IMR-90 (cell line): Measurements from ENCODE around the gene IKBKE. TPM values are rescaled to one million over a fixed set of nuclear protein-coding genes. Genes with fewer than 3 reads are reported as not detected.

ENCODE experiments used
- ATAC-seq: fragments of 200-7000 bp; cut with Tn5 transposase; 2 replicates; pipeline ENCODE4 v1.9.1; 2020; ENCODE audit warnings: low read depth, mild to moderate bottlenecking, moderate library complexity
- BruUV-seq: library from RNA; stranded (reverse); fragments of 400-500 nt; replicated peaks from 2 replicates; lab custom pipeline; 2021; lab: Mats Ljungman, UMichigan
- CTCF ChIA-PET: fragments of 300-600 bp; formaldehyde crosslinking; extraction: SDS; loops from one replicate; lab custom pipeline; 2021; ENCODE audit warnings: antibody characterized with exemption; lab: Yijun Ruan, JAX
- POLR2A ChIA-PET: fragments of 300-600 bp; sonication (Branson Sonifier 250); formaldehyde crosslinking; loops from one replicate; lab custom pipeline; 2022; ENCODE audit warnings: antibody characterized with exemption; ENCODE audit not compliant: unreplicated experiment; lab: Charles Lee
- DNase-seq: peaks from one replicate; pipeline ENCODE4 v3.0.0; 2013
- H2AFZ ChIP-seq: replicated peaks from 2 replicates; pipeline ENCODE3; 2013; ENCODE audit warnings: low read length, mild to moderate bottlenecking; ENCODE audit not compliant: poor library complexity
- H2AK5ac ChIP-seq: 2 replicates; pipeline ENCODE4 v1.6.1; 2013; ENCODE audit warnings: low read depth, low read length, inconsistent platforms
- H2AK9ac ChIP-seq: replicated peaks from 2 replicates; pipeline ENCODE3; 2013; ENCODE audit warnings: mild to moderate bottlenecking, low read depth, low read length, moderate library complexity; ENCODE audit not compliant: poor library complexity
- H2BK120ac ChIP-seq: 2 replicates; pipeline ENCODE4 v1.6.1; 2013; ENCODE audit warnings: low read depth, low read length, inconsistent platforms
- H2BK15ac ChIP-seq: 3 replicates; pipeline ENCODE4 v1.6.1; 2013; ENCODE audit warnings: low read depth, low read length, inconsistent platforms
- H2BK20ac ChIP-seq: 2 replicates; pipeline ENCODE4 v1.6.1; 2013; ENCODE audit warnings: low read depth, mild to moderate bottlenecking, inconsistent platforms, low read length, moderate library complexity
- H2BK5ac ChIP-seq: 2 replicates; pipeline ENCODE4 v1.6.1; 2013; ENCODE audit warnings: mild to moderate bottlenecking, low read depth, low read length, inconsistent platforms; ENCODE audit not compliant: poor library complexity, severe bottlenecking
- H3K14ac ChIP-seq: replicated peaks from 2 replicates; pipeline ENCODE4 v1.6.1; 2013; ENCODE audit warnings: low read depth, low read length, inconsistent platforms
- H3K18ac ChIP-seq: 2 replicates; pipeline ENCODE4 v1.6.1; 2013; ENCODE audit warnings: low read depth, low read length, control low read depth
- H3K23ac ChIP-seq: 2 replicates; pipeline ENCODE4 v1.6.1; 2013; ENCODE audit warnings: low read depth, low read length, inconsistent platforms
- H3K27ac ChIP-seq: 2 replicates; pipeline ENCODE4 v1.5.1; 2013; ENCODE audit warnings: mild to moderate bottlenecking, control low read depth, low read length; ENCODE audit not compliant: insufficient read depth
- H3K27me3 ChIP-seq: 2 replicates; pipeline ENCODE4 v1.6.1; 2013; ENCODE audit warnings: low read length; ENCODE audit not compliant: control insufficient read depth, insufficient read depth
- H3K36me3 ChIP-seq: 2 replicates; pipeline ENCODE4 v1.6.1; 2013; ENCODE audit warnings: low read length, mixed read lengths; ENCODE audit not compliant: control insufficient read depth, insufficient read depth
- H3K4ac ChIP-seq: 2 replicates; pipeline ENCODE4 v1.6.1; 2013; ENCODE audit warnings: low read depth, low read length, inconsistent platforms
- H3K4me1 ChIP-seq: 2 replicates; pipeline ENCODE4 v1.6.1; 2013; ENCODE audit warnings: low read length, mixed read lengths; ENCODE audit not compliant: control insufficient read depth, insufficient read depth
- H3K4me2 ChIP-seq: 2 replicates; pipeline ENCODE4 v1.6.1; 2013; ENCODE audit warnings: low read depth, mild to moderate bottlenecking, control low read depth, low read length, moderate library complexity
- H3K4me3 ChIP-seq: 2 replicates; pipeline ENCODE4 v1.5.1; 2013; ENCODE audit warnings: low read depth, mild to moderate bottlenecking, control low read depth, low read length, moderate library complexity; ENCODE audit not compliant: insufficient read depth
- H3K56ac ChIP-seq: 2 replicates; pipeline ENCODE4 v1.6.1; 2013; ENCODE audit warnings: low read length, inconsistent platforms; ENCODE audit not compliant: insufficient read depth; ENCODE audit errors: extremely low read depth
- H3K79me1 ChIP-seq, 2 experiments: 2 replicates each; pipeline ENCODE4 v1.6.1; 2013; ENCODE audit warnings: low read length in 2 of 2, inconsistent platforms in 1 of 2, low read depth in 1 of 2
- H3K9ac ChIP-seq: 2 replicates; pipeline ENCODE4 v1.6.1; 2013; ENCODE audit warnings: low read depth, low read length, control low read depth
- H3K9me1 ChIP-seq: 2 replicates; pipeline ENCODE4 v1.6.1; 2013; ENCODE audit warnings: low read length, inconsistent platforms; ENCODE audit not compliant: insufficient read depth
- H3K9me3 ChIP-seq: 2 replicates; pipeline ENCODE4 v1.6.1; 2013; ENCODE audit warnings: low read length; ENCODE audit not compliant: control insufficient read depth, insufficient read depth
- H4K20me1 ChIP-seq: 2 replicates; pipeline ENCODE4 v1.6.1; 2013; ENCODE audit warnings: low read length, inconsistent platforms; ENCODE audit not compliant: insufficient read depth
- H4K5ac ChIP-seq: 2 replicates; pipeline ENCODE4 v1.6.1; 2013; ENCODE audit warnings: mild to moderate bottlenecking, low read depth, low read length, control low read depth
- H4K8ac ChIP-seq, 2 experiments: 2 replicates each; pipeline ENCODE4 v1.6.1; 2013; ENCODE audit warnings: low read depth in 2 of 2, low read length in 2 of 2, control low read depth in 1 of 2, inconsistent platforms in 1 of 2
- H4K91ac ChIP-seq: 2 replicates; pipeline ENCODE4 v1.6.1; 2013; ENCODE audit warnings: low read depth, low read length, inconsistent platforms; ENCODE audit not compliant: insufficient read depth
- CEBPB ChIP-seq: IDR thresholded peaks from 2 replicates; pipeline ENCODE4 v1.6.1; 2012; ENCODE audit warnings: low read depth, low read length, improper control_type of control experiment
- FOS ChIP-seq: fragments of 150-350 bp; IDR thresholded peaks from 2 replicates; pipeline ENCODE4 v1.6.1; 2016; ENCODE audit warnings: low read depth, low read length
- MAFK ChIP-seq: IDR thresholded peaks from 2 replicates; pipeline ENCODE4 v1.6.1; 2012; ENCODE audit warnings: low read depth, low read length, improper control_type of control experiment
- NFE2L2 ChIP-seq: fragments of 150-350 bp; IDR thresholded peaks from 2 replicates; pipeline ENCODE4 v1.6.1; 2016; ENCODE audit warnings: low read depth, mild to moderate bottlenecking, low read length
- POLR2A ChIP-seq: IDR thresholded peaks from 2 replicates; pipeline ENCODE4 v1.6.1; 2012; ENCODE audit warnings: mild to moderate bottlenecking, low read depth, low read length
- RCOR1 ChIP-seq: IDR thresholded peaks from 2 replicates; pipeline ENCODE4 v1.6.1; 2012; ENCODE audit warnings: mild to moderate bottlenecking, low read length, improper control_type of control experiment; ENCODE audit not compliant: insufficient replicate concordance
- WGBS, 2 experiments: methylation state at CpG; one replicate each; pipeline versions ENCODE4 v1.1.5 to v1.1.7; 2013; ENCODE audit warnings: missing lambda C conversion rate in 2 of 2; ENCODE audit not compliant: insufficient read length in 1 of 2; ENCODE audit errors: extremely low coverage in 2 of 2; 5-methylcytosine and 5-hydroxymethylcytosine counted together
- dilution Hi-C: fragments of 300-500 bp; cut with HindIII; formaldehyde crosslinking; loops from one replicate; pipeline ENCODE4 v1.14.3; 2018; ENCODE audit warnings: low sequenced_read_pairs; ENCODE audit not compliant: unreplicated experiment
- in situ Hi-C: fragments of 300-500 bp; cut with MboI; formaldehyde crosslinking; loops from 3 replicates; pipeline ENCODE4 v1.14.3; 2019; ENCODE audit warnings: low sequenced_read_pairs, inconsistent platforms, mixed read lengths
- intact Hi-C: fragments of 100-400 bp; cut with micrococcal nuclease; formaldehyde crosslinking; loops from 2 replicates; pipeline ENCODE4 v1.10.0; 2022
- polyA plus RNA-seq, 3 experiments: library from polyadenylated mRNA; depleted of rRNA; stranded (reverse); fragments of >200 nt; gene quantifications; 2 replicates each; pipeline ENCODE4 v1.2.3, GENCODE V29; 2012; ENCODE audit warnings: low replicate concordance in 1 of 3
- total RNA-seq: library from RNA; depleted of rRNA; stranded (reverse); fragments of >200 nt; gene quantifications from 2 replicates; pipeline ENCODE4 v1.2.3, GENCODE V29; 2012
- TF ChIP-seq, protein P1 (sequence below): fragments of 150-350 bp; IDR thresholded peaks from 2 replicates; pipeline ENCODE4 v1.6.1; 2017; ENCODE audit warnings: mild to moderate bottlenecking, antibody characterized with exemption, low read length, low read depth
- TF ChIP-seq, protein P2 (sequence below): fragments of 150-350 bp; IDR thresholded peaks from 2 replicates; pipeline ENCODE4 v1.6.1; 2016; ENCODE audit warnings: low read depth, mild to moderate bottlenecking, low read length, moderate library complexity, borderline replicate concordance

IKBKE gene
- total and polyA plus RNA-seq, 2 of the 4 experiments (the other 2 are of a cell fraction) = 20.3 to 24.0 TPM

DNA sequence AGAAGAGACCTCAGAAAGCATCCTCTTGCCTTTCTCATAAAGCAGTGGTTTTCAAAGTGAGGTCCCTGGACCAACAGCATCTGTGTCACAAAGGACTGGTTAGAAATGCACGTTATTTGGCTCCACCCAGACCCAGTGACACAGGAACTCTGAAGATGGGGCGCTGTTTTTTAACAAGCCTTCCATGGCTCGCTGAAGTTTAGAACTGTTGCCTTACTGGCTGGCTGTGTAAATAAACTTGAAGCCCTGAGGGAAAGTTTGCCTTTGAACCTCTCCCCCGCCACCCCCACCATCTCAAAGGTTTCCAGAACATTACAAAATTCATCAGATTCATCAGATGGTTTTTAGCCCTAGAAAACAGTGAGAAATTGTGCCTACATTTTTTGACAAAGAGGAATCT lies 21.8 kb upstream of the IKBKE start:
- no peaks in the 10 kb centered on the region for H3K9me3 ChIP-seq

More for the DNA sequence above, 21.8 kb upstream of the IKBKE start:
- H3K9ac ChIP-seq = no peak overlapping the region
- peaks cover 53% of the 10 kb centered on the region for H3K36me3 ChIP-seq
- peaks cover 16% of the 10 kb centered on the region for H3K9me1 ChIP-seq
- H3K14ac ChIP-seq = no peak overlapping the region
- H3K79me1 ChIP-seq = peaks cover 0 to 10% of the 10 kb centered on the region in 2 experiments; a peak in 2 of 4 replicates
- no peak overlapping the region for H3K27ac ChIP-seq
- no peak overlapping the region for H3K4ac ChIP-seq
- no peak overlapping the region for H4K8ac ChIP-seq
- in situ Hi-C loops (no loop called here), intact Hi-C loops (no loop called here), dilution Hi-C loops (no loop called here)
- no peak; the same call in 1 of the 2 replicates for ATAC-seq
- H3K4me1 ChIP-seq = peaks cover 5% of the 10 kb centered on the region
- H2BK120ac ChIP-seq = no peak overlapping the region
- H2AK5ac ChIP-seq = no peak overlapping the region
- no peak overlapping the region for H3K4me2 ChIP-seq
- no peak overlapping the region for H4K5ac ChIP-seq
- no peak overlapping the region for H3K56ac ChIP-seq
- no peak overlapping the region for H2AFZ ChIP-seq
- 82% methylated on average over 2 of the region's 4 CpGs; no CpG with 5 or more reads in 1 of the 2 experiments for WGBS, 2 experiments
- no peak overlapping the region for H3K23ac ChIP-seq
- H3K18ac ChIP-seq = no peak overlapping the region
- no peak overlapping the region for H3K4me3 ChIP-seq
- ChIA-PET CTCF (no interaction called here), POLR2A (no interaction called here)
- H2AK9ac ChIP-seq = no peak overlapping the region
- no peak overlapping the region for H2BK20ac ChIP-seq
- H2BK5ac ChIP-seq = no peak overlapping the region
- H3K27me3 ChIP-seq = no peaks in the 10 kb centered on the region
- no TSS peak for BruUV-seq
- no peak overlapping the region for H2BK15ac ChIP-seq
- no peak overlapping the region for H4K91ac ChIP-seq
- TF ChIP-seq FOS (no peak), POLR2A (no peak), NFE2L2 (no peak), MAFK (no peak), RCOR1 (no peak), CEBPB (no peak)
- TF ChIP-seq, protein P1, sequence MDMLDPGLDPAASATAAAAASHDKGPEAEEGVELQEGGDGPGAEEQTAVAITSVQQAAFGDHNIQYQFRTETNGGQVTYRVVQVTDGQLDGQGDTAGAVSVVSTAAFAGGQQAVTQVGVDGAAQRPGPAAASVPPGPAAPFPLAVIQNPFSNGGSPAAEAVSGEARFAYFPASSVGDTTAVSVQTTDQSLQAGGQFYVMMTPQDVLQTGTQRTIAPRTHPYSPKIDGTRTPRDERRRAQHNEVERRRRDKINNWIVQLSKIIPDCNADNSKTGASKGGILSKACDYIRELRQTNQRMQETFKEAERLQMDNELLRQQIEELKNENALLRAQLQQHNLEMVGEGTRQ = no peak
- TF ChIP-seq, protein P2, sequence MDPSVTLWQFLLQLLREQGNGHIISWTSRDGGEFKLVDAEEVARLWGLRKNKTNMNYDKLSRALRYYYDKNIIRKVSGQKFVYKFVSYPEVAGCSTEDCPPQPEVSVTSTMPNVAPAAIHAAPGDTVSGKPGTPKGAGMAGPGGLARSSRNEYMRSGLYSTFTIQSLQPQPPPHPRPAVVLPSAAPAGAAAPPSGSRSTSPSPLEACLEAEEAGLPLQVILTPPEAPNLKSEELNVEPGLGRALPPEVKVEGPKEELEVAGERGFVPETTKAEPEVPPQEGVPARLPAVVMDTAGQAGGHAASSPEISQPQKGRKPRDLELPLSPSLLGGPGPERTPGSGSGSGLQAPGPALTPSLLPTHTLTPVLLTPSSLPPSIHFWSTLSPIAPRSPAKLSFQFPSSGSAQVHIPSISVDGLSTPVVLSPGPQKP = no peak
- DNase-seq = no peak
- peaks cover 9% of the 10 kb centered on the region; the same call in 1 of the 2 replicates for H4K20me1 ChIP-seq
